DMS153 (cell line): ENCODE measurements around the gene GPRC5D.

Experiments
- DNase-seq: peaks from one replicate; lab custom pipeline; 2025; lab: John Stamatoyannopoulos, UW

GPRC5D gene

GRCh38 chr12:12936983-12937491 lies 14.9 kb downstream of the GPRC5D start:
- no peak for DNase-seq

DNA sequence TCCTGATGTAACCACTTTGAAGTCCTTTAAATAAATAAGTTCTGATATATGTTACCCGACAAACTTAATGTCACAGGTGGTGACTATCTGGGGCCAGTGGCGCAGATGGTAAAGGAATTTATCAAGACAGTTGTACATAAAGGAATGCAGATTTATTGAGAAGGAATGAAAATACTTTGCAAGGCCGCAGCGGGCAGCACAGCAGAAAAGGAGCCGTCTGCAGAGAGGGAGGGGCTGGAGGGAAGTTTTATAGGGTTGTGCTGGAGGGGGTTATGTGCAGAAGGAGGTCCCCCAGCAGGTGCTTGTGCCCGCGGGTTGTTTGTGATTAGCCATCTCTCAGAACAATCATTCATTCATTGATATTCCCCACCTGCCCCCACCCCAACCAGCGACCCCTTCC lies 17.4 kb downstream of the GPRC5D start:
- DNase-seq: no peak

- no peak for DNase-seq
These were observed 18.2 kb downstream of the GPRC5D start for GRCh38 chr12:12933742-12934141.

- no peak for DNase-seq
These were observed 21.2 kb downstream of the GPRC5D start for GRCh38 chr12:12930633-12931219.

DNA sequence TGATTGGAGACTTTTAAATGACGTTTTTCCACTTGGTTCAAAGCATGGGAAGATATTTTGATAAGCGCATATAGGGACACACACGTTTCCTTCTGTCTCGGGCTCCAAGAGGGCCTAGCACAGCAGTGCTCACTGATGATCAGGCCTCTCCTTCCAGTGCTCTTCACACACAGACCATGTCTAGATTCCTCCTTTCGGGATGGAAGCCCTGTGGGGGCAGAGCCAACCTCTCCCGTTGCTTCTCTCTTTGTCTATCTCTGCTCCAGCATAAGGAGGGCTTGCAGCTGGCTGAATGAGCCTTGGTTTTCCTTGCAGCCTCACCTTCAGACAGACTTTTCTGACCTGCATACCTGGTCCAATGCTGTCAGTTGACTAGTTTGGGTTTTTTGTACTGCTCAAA lies 22.3 kb downstream of the GPRC5D start:
- no peak for DNase-seq

DNA sequence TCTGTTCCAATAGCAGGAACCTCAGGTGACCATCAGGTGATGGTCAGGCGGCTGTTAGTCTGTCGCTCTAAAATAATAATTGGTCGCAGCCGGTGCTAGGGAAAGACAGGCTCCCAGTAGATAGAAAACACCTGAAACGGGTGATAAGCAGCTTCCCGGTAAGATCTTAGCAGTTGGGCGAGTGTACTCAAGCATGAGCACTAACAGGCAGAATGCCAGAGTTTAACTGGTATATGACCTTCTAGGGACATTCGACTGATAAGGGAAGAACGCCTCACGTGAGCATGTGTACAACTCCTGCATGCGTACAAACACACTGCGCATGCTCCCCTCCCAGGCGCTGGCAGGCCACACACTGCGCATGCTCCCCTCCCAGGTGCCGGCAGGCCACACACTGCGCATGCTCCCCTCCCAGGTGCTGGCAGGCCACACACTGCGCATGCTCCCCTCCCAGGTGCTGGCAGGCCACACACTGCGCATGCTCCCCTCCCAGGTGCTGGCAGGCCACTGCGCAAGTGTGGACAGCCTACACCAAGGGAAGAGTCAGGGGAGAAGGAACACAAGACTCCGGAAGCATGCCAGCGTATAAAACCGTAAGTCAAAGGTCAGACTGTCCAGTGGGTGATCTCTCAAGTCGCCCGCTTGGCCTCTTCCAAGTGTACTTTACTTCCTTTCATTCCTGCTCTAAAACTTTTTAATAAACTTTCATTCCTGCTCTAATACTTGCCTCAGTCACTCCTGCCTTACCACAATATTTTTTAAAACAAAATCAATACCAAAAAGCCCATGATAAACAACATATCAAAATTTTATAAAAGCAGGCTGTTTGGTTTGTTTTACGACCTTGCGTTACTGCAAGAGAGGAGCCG lies 24.5 kb downstream of the GPRC5D start:
- peak; percentile 73 for DNase-seq

DNA sequence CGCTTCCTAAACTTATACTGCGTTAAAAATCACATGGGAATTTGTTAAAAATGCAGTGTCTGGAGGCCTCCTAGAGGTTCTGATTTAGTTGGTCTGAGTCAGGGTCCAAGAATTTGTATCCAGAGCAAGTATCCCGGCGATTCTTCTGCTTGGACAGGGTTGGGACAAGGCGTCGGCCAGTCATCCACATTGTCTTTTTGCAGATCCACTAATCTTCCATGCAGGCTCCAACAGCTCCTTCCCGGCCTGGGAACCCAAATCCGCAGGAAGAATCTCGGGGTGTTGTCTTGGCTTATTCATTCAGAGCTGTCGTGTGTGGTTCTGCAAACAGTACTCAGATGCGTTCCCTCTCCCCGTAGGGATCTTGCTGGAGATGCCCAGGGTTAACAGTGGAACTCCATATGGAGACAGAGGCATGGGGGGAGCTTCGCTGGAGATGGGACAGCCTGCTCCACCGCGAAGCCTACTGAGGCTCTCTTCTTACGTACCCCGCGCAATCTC lies 25.3 kb downstream of the GPRC5D start:
- no peak for DNase-seq

DNA sequence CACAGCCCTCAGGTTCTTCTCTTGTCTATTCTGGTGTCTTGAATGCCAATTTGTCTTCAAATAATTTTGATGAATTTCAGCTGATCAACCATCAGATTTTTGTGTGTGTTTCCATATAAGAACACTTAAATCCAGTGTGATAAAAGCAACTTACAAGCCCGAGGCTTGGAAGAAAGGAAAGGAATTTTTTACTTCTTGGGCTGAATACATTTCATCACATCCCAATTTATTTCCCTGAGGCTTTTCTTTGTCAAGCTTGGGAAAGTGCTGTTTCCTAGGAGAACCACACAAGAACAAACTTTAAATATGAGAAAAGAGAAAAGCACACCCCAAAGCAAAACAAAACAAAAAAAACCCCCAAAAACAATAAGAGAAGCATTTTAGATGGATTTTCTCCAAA lies 26.6 kb downstream of the GPRC5D start:
- DNase-seq: no peak

GRCh38 chr12:12924169-12924568 lies 27.8 kb downstream of the GPRC5D start:
- no peak for DNase-seq

DNA sequence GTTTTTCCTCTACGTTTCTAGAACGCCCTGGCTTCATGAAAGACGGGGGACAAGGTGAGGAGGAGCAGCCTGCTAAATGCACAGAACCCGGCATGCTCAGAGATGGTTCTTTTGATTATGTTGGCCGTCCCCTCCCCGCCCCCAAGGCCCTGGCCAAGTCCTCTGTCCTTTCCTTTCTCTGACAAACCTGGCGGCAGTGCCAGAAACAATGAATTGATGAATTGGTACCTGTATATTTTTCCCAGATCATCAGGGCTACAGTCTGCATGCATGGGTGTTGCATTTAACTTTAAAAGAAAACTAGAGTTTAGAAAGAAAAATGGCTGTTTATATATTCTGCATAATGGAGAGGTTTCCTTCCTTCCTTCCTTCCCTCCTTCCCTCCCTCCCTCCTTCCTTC lies 29.0 kb downstream of the GPRC5D start:
- DNase-seq: no peak

GRCh38 chr12:12922191-12922616 lies 29.8 kb downstream of the GPRC5D start:
- no peak for DNase-seq

DNA sequence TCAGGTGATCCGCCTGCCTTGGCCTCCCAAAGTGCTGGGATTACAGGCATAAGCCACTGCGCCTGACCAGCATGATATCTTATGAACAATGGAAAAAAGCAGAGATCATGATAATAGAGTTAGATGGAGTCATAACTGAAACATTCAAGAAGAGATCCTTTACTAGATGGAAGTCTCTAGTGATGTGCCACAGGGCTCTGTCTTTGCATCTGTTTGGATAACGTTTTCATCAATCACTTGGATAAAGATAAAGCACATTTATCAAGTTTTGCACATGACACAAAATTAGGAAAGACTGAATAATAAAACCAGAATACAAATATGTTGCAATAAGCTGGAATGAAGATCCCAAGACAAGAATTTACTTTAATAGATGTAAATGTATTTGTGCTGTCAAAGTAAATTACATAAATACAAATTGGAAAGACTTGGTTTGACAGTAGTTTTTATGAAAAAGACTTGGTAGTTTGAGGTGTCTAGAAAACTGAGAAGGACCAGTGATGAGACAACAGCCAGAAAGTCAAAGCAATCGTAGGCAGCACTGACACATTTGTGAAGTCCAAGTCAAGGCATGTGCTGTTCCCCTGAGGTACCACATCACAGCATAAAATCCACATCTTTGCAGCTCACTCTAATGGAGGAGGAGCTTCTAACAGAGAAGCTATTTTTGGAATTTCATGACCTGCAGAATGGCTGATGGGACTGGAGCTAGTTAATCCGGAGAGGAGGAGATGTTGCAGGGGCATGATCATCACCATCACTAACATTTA lies 32.1 kb downstream of the GPRC5D start:
- DNase-seq: no peak

DNA sequence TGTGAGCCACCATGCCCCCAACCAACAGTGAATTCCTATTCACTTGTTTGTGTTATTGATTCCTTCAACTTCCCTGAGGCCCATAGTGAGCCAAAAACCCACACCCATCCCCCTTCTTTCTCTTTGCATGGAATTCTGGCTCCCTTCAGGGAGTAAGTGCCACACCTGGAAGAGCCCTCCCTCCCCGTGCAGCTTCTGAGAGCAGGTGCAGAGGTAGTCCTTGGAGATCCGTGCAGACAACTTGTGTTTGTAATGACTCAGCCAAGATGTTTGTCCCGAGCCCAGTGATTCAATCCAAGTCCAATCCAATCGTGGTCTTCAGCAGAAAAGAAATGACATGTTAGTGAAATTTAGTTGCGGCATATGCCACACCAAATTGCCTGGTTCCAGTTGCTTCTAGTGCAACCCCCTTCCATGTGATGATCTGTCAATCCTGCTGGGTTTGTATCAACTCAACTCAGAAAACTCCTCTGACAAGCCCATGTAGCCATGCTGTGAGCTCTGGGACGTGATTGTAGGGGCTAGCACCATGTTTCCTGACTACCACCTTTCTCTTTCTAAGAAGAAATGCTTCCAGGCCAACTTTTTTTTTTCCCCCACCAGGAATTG lies 33.1 kb downstream of the GPRC5D start:
- no peak for DNase-seq

- DNase-seq: no peak
These were observed 34.5 kb downstream of the GPRC5D start for GRCh38 chr12:12917517-12917916.

DNA sequence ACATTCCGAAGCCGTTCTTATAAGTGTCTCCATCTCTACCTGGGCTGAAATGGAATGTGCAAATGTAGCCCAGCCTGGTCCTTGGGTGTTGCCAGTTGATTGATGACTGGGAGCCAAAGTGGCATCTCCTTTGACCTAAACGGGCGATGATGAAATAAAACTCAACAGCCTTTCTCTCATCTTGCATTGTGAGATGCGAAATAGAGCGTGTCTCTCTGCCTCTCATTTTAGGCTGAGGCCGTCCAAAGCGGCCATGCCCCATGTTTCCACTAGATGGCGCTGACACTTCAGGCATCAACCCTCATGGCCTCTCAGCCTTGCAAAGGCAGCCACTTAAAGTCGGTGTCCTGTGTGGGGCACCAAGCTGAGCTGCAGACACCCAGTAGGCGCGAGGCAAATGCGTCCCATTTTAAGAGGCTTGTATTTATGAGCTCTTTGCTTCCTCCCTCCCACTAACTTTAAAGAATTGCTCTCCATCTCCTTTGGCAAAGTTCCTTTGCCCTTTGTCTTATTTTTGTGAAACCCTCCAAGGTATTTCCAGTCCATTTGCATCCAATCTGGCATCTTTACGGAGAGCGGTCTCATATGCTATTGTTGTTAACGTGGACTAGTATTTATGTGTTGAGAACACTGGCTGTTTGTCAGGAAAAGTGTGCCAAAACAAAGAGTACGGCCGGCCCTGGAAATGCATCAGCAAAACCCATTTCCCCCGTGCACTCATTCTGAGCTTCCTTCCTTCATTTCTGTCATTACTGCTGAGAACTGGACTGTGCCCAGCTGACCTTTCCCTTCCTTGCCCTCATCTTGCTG lies 35.6 kb downstream of the GPRC5D start:
- peak; percentile 62 for DNase-seq

- DNase-seq: no peak
These were observed 36.3 kb downstream of the GPRC5D start for GRCh38 chr12:12915656-12916055.

- DNase-seq: no peak
These were observed 39.3 kb downstream of the GPRC5D start for GRCh38 chr12:12912711-12913110.

DNA sequence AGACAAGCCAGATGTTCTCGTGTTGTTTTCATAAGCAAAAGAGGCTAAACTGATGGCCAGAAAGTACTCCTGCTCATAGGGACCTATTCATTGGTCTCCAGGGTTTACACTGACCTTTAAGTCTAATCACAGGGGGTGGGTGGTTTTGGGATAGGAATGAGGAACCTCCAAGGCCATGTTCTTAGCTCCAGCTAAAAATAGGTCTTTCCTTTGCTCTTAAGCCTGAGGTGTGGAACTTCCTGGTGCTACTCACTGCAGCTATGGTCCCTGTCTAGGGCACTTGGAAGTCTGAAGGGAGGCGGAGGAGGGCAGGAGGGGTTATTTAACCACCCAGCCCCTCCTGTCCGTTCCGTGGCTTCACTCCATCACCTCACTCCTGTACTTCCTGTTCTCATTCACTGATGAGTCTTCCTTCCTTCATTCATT lies 42.0 kb downstream of the GPRC5D start:
- DNase-seq: no peak

- DNase-seq: no peak
These were observed 42.6 kb downstream of the GPRC5D start for GRCh38 chr12:12909228-12909994.

- DNase-seq: no peak
These were observed 43.3 kb downstream of the GPRC5D start for GRCh38 chr12:12908711-12909110.
